ENCODE results near the gene FHL5.

GRCh38 chr6:96522465-96523009 lies 40.4 kb upstream of the FHL5 start:
- no peak for TF ChIP-seq EZH2 (IDR thresholded peaks at IDR 0.05; ENCODE audit: borderline replicate concordance, insufficient read depth, low read length, poor library complexity, severe bottlenecking)
- no peak for TF ChIP-seq CTCF (IDR thresholded peaks at IDR 0.05; ENCODE audit: poor library complexity, severe bottlenecking)
- no peak for TF ChIP-seq TAF1 (IDR thresholded peaks at IDR 0.05; ENCODE audit: low read depth)
- no peak for TF ChIP-seq REST (IDR thresholded peaks at IDR 0.05; ENCODE audit: borderline replicate concordance)
- TF ChIP-seq EP300 (conservative IDR thresholded peaks at IDR 0.05; ENCODE audit: poor library complexity, severe bottlenecking) = no peak
- TF ChIP-seq RAD21 (conservative IDR thresholded peaks at IDR 0.05) = no peak

Measured in neural cell (in vitro differentiated cells).